DOHH2 (cell line): ENCODE measurements around the gene MED28.

Experiments used
- H3F3A ChIP-seq: fragments of 200-600 bp; sonication (generic), shearing (Covaris generic); 2 replicates; pipeline ENCODE4 v1.6.0; 2016; ENCODE audit warnings: antibody characterized with exemption, mild to moderate bottlenecking; ENCODE audit not compliant: control insufficient read depth, insufficient read depth
- H3K27ac ChIP-seq: fragments of 200-600 bp; sonication (generic); 2 replicates; pipeline ENCODE4 v1.5.1; 2014; ENCODE audit warnings: low read depth, mild to moderate bottlenecking, low read length, moderate library complexity
- H3K27me3 ChIP-seq: fragments of 200-600 bp; sonication (generic); 2 replicates; pipeline ENCODE4 v1.6.1; 2014; ENCODE audit warnings: mild to moderate bottlenecking, low read length, mixed read lengths; ENCODE audit not compliant: control insufficient read depth
- H3K36me3 ChIP-seq: fragments of 200-600 bp; sonication (generic); 2 replicates; pipeline ENCODE4 v1.6.1; 2014; ENCODE audit warnings: mild to moderate bottlenecking, low read length, moderate library complexity, mixed read lengths; ENCODE audit not compliant: control insufficient read depth
- H3K4me1 ChIP-seq: fragments of 200-600 bp; sonication (generic); 2 replicates; pipeline ENCODE4 v1.6.1; 2014; ENCODE audit warnings: mild to moderate bottlenecking, low read length, mixed read lengths; ENCODE audit not compliant: control insufficient read depth
- H3K4me2 ChIP-seq: fragments of 200-600 bp; sonication (generic); 2 replicates; pipeline ENCODE4 v1.6.0; 2014; ENCODE audit warnings: mild to moderate bottlenecking, low read length, moderate library complexity
- H3K4me3 ChIP-seq: fragments of 200-600 bp; sonication (generic); 2 replicates; pipeline ENCODE4 v1.5.1; 2014; ENCODE audit warnings: mild to moderate bottlenecking, low read length, mixed read lengths
- H3K79me2 ChIP-seq: fragments of 200-600 bp; sonication (generic); 2 replicates; pipeline ENCODE4 v1.6.1; 2014; ENCODE audit warnings: mild to moderate bottlenecking, low read length, mixed read lengths; ENCODE audit not compliant: control insufficient read depth
- H3K9me2 ChIP-seq: fragments of 200-600 bp; sonication (generic); replicated peaks from 2 replicates; pipeline ENCODE4 v1.6.1; 2014; ENCODE audit warnings: mild to moderate bottlenecking, low read length, mixed read lengths; ENCODE audit not compliant: control insufficient read depth
- H3K9me3 ChIP-seq: fragments of 200-600 bp; sonication (generic); 2 replicates; pipeline ENCODE4 v1.6.1; 2014; ENCODE audit warnings: antibody characterized with exemption, low read length, mixed read lengths; ENCODE audit not compliant: control insufficient read depth, insufficient read depth
- H4K20me1 ChIP-seq: fragments of 200-600 bp; sonication (generic); 2 replicates; pipeline ENCODE4 v1.6.0; 2014; ENCODE audit warnings: low read depth, mild to moderate bottlenecking, antibody characterized with exemption, low read length, moderate library complexity; ENCODE audit not compliant: control insufficient read depth, insufficient read depth
- EZH2phosphoT487 ChIP-seq: fragments of 200-600 bp; sonication (generic); IDR thresholded peaks from 2 replicates; pipeline ENCODE4 v1.6.1; 2017; ENCODE audit warnings: borderline replicate concordance, mild to moderate bottlenecking, antibody characterized with exemption, low read length, moderate library complexity, mixed read lengths
- TF ChIP-seq, protein P1 (sequence below): fragments of 200-600 bp; sonication (generic); IDR thresholded peaks from one replicate; pipeline ENCODE4 v1.5.1; 2014; ENCODE audit warnings: antibody characterized with exemption, mild to moderate bottlenecking, low read depth, low read length; ENCODE audit not compliant: poor library complexity, severe bottlenecking

Gene MED28

GRCh38 chr4:17646693-17647092, 32.3 kb downstream of the MED28 start:
- Histone ChIP-seq H3K79me2 (no peaks in the 10 kb centered on the region), H3K4me2 (no peak overlapping the region), H3F3A (no peaks in the 10 kb centered on the region), H4K20me1 (no peaks in the 10 kb centered on the region), H3K9me2 (no peaks in the 10 kb centered on the region), H3K4me1 (no peaks in the 10 kb centered on the region), H3K4me3 (no peak overlapping the region), H3K27ac (no peak overlapping the region), H3K36me3 (no peaks in the 10 kb centered on the region), H3K27me3 (peaks cover 2% of the 10 kb centered on the region; the same call in 1 of the 2 replicates), H3K9me3 (no peaks in the 10 kb centered on the region)
- no peak for TF ChIP-seq EZH2phosphoT487
- TF ChIP-seq, protein P1, sequence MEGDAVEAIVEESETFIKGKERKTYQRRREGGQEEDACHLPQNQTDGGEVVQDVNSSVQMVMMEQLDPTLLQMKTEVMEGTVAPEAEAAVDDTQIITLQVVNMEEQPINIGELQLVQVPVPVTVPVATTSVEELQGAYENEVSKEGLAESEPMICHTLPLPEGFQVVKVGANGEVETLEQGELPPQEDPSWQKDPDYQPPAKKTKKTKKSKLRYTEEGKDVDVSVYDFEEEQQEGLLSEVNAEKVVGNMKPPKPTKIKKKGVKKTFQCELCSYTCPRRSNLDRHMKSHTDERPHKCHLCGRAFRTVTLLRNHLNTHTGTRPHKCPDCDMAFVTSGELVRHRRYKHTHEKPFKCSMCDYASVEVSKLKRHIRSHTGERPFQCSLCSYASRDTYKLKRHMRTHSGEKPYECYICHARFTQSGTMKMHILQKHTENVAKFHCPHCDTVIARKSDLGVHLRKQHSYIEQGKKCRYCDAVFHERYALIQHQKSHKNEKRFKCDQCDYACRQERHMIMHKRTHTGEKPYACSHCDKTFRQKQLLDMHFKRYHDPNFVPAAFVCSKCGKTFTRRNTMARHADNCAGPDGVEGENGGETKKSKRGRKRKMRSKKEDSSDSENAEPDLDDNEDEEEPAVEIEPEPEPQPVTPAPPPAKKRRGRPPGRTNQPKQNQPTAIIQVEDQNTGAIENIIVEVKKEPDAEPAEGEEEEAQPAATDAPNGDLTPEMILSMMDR, result no peak

DNA sequence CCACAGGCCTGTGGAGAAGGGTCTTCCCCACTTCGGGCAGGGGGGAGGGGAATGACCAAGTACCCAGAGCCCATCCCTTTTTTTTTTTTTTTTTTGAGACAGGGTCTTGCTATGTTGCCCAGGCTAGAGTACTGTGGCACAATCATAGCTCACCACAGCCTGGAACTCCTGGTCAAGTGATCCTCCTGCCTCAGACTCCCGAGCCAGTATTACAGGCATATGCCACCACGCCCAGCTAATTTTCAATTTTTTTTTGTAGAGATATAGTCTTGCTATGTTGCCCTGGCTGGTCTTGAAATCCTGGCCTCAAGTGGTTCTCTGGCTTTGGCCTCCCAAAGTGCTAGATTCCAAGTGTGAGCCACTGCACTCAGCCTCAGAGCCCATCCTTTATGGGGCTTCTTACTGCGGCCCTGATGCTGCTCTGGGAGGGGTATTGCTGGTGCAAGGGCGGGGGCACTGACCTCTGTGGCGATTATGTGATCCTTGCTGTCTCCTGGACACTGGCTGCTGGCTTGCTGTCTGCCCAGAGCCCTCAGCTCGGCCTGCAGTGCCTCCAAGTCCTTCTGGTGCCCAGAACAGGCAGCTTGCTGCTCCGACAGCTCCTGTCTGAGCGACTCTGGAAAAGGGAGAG, 32.9 kb downstream of the MED28 start:
- no peaks in the 10 kb centered on the region for H3F3A ChIP-seq
- TF ChIP-seq EZH2phosphoT487, result no peak
- TF ChIP-seq, protein P1, result no peak
- no peaks in the 10 kb centered on the region for H3K36me3 ChIP-seq
- no peaks in the 10 kb centered on the region for H3K9me3 ChIP-seq
- H3K4me3 ChIP-seq, result no peak overlapping the region
- no peak overlapping the region for H3K27ac ChIP-seq
- peaks cover 2% of the 10 kb centered on the region; the same call in 1 of the 2 replicates for H3K27me3 ChIP-seq
- H3K4me1 ChIP-seq, result no peaks in the 10 kb centered on the region
- H3K79me2 ChIP-seq, result no peaks in the 10 kb centered on the region
- H3K4me2 ChIP-seq, result no peak overlapping the region
- no peaks in the 10 kb centered on the region for H4K20me1 ChIP-seq
- H3K9me2 ChIP-seq, result no peaks in the 10 kb centered on the region

GRCh38 chr4:17647927-17648326, 33.5 kb downstream of the MED28 start:
- Histone ChIP-seq H3K27ac (no peak overlapping the region), H3K4me2 (no peak overlapping the region), H3K27me3 (peaks cover 2% of the 10 kb centered on the region; the same call in 1 of the 2 replicates), H4K20me1 (no peaks in the 10 kb centered on the region), H3K9me3 (no peaks in the 10 kb centered on the region), H3K36me3 (no peaks in the 10 kb centered on the region), H3K4me3 (no peak overlapping the region), H3K79me2 (no peaks in the 10 kb centered on the region), H3K4me1 (no peaks in the 10 kb centered on the region), H3K9me2 (no peaks in the 10 kb centered on the region), H3F3A (no peaks in the 10 kb centered on the region)
- no peak for TF ChIP-seq EZH2phosphoT487
- TF ChIP-seq, protein P1, result peak; percentile 28
